Fibroblast of the aortic adventitia (primary cell): ENCODE data around the gene TFAP2C. TPM values are rescaled to one million over a fixed set of nuclear protein-coding genes. Genes with fewer than 3 reads are reported as not detected.

Experiments
- DNase-seq: peaks from one replicate; pipeline ENCODE4 v3.0.0-alpha.2; 2010; ENCODE audit warnings: low read depth
- H3K4me3 ChIP-seq: 2 replicates; pipeline ENCODE4 v1.5.1; 2011; ENCODE audit warnings: low read depth, mild to moderate bottlenecking, control low read depth, low read length, moderate library complexity
- CTCF ChIP-seq: IDR thresholded peaks from 2 replicates; pipeline ENCODE4 v1.5.1; 2011; ENCODE audit warnings: mild to moderate bottlenecking, low read length, control low read depth, inconsistent platforms; ENCODE audit not compliant: insufficient read depth
- small RNA-seq: library from RNA; depleted of rRNA; stranded (forward); fragments of <200 nt; gene quantifications from one replicate; pipeline ENCODE3, GENCODE V24; 2012
- total RNA-seq: library from RNA; depleted of rRNA; stranded (reverse); fragments of >200 nt; gene quantifications from 2 replicates; pipeline ENCODE4 v1.2.3, GENCODE V29; 2012; ENCODE audit warnings: low replicate concordance

Gene TFAP2C
- total RNA-seq, 1 donor: not detected

GRCh38 chr20:56687061-56687460, 58.0 kb downstream of the TFAP2C start:
- TF ChIP-seq CTCF: no peak
- DNase-seq: no peak
- no peak overlapping the region for H3K4me3 ChIP-seq

- no peak for DNase-seq
- no peak overlapping the region for H3K4me3 ChIP-seq
- no peak for TF ChIP-seq CTCF
These were observed 59.0 kb downstream of the TFAP2C start for GRCh38 chr20:56688106-56688505.

Small RNAs within 50 kb of the gene (small RNA-seq; reads per million reads assigned to genes)
- gene RN7SL170P (not detected), gene RNU6-1146P (not detected)

Other genes starting within 250 kb of the TFAP2C start
- gene AURKA, start 237.1 kb upstream of the TFAP2C start, total RNA-seq: 2.1 and 29.1 TPM in 2 replicates
- gene CSTF1, start 236.7 kb upstream of the TFAP2C start, total RNA-seq: 36.1 and 49.6 TPM in 2 replicates
- gene CASS4, start 217.0 kb upstream of the TFAP2C start, total RNA-seq: 0.09 and 0.49 TPM in 2 replicates
- gene RTF2, start 160.7 kb upstream of the TFAP2C start, total RNA-seq: 61.5 and 66.1 TPM in 2 replicates
- not detected in 2 replicates for gene FAM209A, start 104.6 kb upstream of the TFAP2C start, total RNA-seq
- not detected in 2 replicates for gene FAM209B, start 96.1 kb upstream of the TFAP2C start, total RNA-seq